ENCODE results near the gene GALNS. TPM values are rescaled to one million over a fixed set of nuclear protein-coding genes. Genes with fewer than 3 reads are reported as not detected.

Gene GALNS
- total and polyA plus RNA-seq, 2 of the 13 experiments (the other 11 are each of a cell fraction or from before 2014, with no cell fraction given) = 9.2 to 9.8 TPM

DNA sequence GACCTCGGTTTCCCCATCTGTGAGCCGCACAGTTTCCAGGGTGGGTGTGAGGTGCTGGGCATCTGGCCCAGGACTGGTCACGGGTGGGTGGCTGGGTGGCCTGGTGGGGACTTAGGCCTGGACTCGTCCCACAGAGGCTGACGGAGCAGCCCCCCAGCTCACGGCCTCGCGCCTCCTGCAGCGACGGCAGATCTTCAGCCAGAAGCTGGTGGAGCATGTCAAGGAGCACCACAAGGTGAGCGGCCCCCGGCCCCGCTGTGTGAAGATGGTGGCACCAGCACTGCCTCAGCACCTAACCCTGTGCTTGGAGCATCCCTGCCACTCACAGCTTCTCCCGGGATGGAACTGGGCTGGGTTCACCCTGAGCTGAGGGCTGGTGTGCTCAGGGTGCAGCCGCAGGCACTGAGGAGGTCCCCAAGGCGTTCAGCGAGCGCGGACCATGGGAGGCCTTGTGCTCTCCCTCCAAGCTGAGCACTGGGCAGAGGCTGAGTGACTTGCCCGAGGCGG is 50.8 kb downstream of the GALNS start (continued):
- 0 out of 2 replicates have a peak, but pooled peaks have one; percentile 14 for TF ChIP-seq KDM2A (CRISPR knock-in tag; IDR thresholded peaks at IDR 0.05; ENCODE audit: borderline replicate concordance, low read depth)
- no peak for TF ChIP-seq STAG1 (CRISPR knock-in tag; IDR thresholded peaks at IDR 0.05)
- peak; percentile 12; the same call in 1 of the 2 replicates for TF ChIP-seq AHR (CRISPR knock-in tag; IDR thresholded peaks at IDR 0.05)
- no peak for TF ChIP-seq CBX2 (IDR thresholded peaks at IDR 0.05; ENCODE audit: low read depth, low read length)
- TF ChIP-seq CBX2 (CRISPR knock-in tag; IDR thresholded peaks at IDR 0.05; ENCODE audit: low read depth) = no peak
- TF ChIP-seq, protein P1, sequence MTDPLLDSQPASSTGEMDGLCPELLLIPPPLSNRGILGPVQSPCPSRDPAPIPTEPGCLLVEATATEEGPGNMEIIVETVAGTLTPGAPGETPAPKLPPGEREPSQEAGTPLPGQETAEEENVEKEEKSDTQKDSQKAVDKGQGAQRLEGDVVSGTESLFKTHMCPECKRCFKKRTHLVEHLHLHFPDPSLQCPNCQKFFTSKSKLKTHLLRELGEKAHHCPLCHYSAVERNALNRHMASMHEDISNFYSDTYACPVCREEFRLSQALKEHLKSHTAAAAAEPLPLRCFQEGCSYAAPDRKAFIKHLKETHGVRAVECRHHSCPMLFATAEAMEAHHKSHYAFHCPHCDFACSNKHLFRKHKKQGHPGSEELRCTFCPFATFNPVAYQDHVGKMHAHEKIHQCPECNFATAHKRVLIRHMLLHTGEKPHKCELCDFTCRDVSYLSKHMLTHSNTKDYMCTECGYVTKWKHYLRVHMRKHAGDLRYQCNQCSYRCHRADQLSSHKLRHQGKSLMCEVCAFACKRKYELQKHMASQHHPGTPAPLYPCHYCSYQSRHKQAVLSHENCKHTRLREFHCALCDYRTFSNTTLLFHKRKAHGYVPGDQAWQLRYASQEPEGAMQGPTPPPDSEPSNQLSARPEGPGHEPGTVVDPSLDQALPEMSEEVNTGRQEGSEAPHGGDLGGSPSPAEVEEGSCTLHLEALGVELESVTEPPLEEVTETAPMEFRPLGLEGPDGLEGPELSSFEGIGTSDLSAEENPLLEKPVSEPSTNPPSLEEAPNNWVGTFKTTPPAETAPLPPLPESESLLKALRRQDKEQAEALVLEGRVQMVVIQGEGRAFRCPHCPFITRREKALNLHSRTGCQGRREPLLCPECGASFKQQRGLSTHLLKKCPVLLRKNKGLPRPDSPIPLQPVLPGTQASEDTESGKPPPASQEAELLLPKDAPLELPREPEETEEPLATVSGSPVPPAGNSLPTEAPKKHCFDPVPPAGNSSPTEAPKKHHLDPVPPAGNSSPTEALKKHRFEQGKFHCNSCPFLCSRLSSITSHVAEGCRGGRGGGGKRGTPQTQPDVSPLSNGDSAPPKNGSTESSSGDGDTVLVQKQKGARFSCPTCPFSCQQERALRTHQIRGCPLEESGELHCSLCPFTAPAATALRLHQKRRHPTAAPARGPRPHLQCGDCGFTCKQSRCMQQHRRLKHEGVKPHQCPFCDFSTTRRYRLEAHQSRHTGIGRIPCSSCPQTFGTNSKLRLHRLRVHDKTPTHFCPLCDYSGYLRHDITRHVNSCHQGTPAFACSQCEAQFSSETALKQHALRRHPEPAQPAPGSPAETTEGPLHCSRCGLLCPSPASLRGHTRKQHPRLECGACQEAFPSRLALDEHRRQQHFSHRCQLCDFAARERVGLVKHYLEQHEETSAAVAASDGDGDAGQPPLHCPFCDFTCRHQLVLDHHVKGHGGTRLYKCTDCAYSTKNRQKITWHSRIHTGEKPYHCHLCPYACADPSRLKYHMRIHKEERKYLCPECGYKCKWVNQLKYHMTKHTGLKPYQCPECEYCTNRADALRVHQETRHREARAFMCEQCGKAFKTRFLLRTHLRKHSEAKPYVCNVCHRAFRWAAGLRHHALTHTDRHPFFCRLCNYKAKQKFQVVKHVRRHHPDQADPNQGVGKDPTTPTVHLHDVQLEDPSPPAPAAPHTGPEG (CRISPR knock-in tag; IDR thresholded peaks at IDR 0.05) = no peak
- no peak for TF ChIP-seq ZNF337 (CRISPR knock-in tag; IDR thresholded peaks at IDR 0.05; ENCODE audit: borderline replicate concordance, low read depth)
- TF ChIP-seq HNRNPL (IDR thresholded peaks at IDR 0.05; ENCODE audit: low read depth, low read length) = peak; percentile 17; the same call in 1 of the 2 replicates
- TF ChIP-seq ZNF660 (CRISPR knock-in tag; IDR thresholded peaks at IDR 0.05; ENCODE audit: borderline replicate concordance, low read depth) = no peak
- TF ChIP-seq ZNF777 (CRISPR knock-in tag; IDR thresholded peaks at IDR 0.05) = no peak
- TF ChIP-seq NR2F1 (CRISPR knock-in tag; IDR thresholded peaks at IDR 0.05) = no peak
- TF ChIP-seq TEAD3 (CRISPR knock-in tag; optimal IDR thresholded peaks at IDR 0.05; ENCODE audit: borderline replicate concordance) = no peak
- no peak for TF ChIP-seq ESRRA (CRISPR knock-in tag; IDR thresholded peaks at IDR 0.05; ENCODE audit: low read depth)
- TF ChIP-seq, protein P2, sequence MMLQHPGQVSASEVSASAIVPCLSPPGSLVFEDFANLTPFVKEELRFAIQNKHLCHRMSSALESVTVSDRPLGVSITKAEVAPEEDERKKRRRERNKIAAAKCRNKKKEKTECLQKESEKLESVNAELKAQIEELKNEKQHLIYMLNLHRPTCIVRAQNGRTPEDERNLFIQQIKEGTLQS (CRISPR knock-in tag; IDR thresholded peaks at IDR 0.05) = no peak
- TF ChIP-seq ZNF737 (CRISPR knock-in tag; IDR thresholded peaks at IDR 0.05; ENCODE audit: borderline replicate concordance) = no peak
- no peak for TF ChIP-seq ZNF883 (CRISPR knock-in tag; IDR thresholded peaks at IDR 0.05; ENCODE audit: not compliant biosample characterization)
- TF ChIP-seq, protein P3, sequence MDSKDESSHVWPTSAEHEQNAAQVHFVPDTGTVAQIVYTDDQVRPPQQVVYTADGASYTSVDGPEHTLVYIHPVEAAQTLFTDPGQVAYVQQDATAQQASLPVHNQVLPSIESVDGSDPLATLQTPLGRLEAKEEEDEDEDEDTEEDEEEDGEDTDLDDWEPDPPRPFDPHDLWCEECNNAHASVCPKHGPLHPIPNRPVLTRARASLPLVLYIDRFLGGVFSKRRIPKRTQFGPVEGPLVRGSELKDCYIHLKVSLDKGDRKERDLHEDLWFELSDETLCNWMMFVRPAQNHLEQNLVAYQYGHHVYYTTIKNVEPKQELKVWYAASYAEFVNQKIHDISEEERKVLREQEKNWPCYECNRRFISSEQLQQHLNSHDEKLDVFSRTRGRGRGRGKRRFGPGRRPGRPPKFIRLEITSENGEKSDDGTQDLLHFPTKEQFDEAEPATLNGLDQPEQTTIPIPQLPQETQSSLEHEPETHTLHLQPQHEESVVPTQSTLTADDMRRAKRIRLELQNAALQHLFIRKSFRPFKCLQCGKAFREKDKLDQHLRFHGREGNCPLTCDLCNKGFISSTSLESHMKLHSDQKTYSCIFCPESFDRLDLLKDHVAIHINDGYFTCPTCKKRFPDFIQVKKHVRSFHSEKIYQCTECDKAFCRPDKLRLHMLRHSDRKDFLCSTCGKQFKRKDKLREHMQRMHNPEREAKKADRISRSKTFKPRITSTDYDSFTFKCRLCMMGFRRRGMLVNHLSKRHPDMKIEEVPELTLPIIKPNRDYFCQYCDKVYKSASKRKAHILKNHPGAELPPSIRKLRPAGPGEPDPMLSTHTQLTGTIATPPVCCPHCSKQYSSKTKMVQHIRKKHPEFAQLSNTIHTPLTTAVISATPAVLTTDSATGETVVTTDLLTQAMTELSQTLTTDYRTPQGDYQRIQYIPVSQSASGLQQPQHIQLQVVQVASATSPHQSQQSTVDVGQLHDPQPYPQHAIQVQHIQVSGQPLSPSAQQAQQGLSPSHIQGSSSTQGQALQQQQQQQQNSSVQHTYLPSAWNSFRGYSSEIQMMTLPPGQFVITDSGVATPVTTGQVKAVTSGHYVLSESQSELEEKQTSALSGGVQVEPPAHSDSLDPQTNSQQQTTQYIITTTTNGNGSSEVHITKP (CRISPR knock-in tag; IDR thresholded peaks at IDR 0.05; ENCODE audit: low read depth) = peak; percentile 19; the same call in 1 of the 2 replicates
- TF ChIP-seq, protein P4, sequence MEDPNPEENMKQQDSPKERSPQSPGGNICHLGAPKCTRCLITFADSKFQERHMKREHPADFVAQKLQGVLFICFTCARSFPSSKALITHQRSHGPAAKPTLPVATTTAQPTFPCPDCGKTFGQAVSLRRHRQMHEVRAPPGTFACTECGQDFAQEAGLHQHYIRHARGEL (CRISPR knock-in tag; IDR thresholded peaks at IDR 0.05) = no peak
- TF ChIP-seq ZKSCAN8 (CRISPR knock-in tag; IDR thresholded peaks at IDR 0.05; ENCODE audit: borderline replicate concordance) = no peak
- no peak for TF ChIP-seq ZNF253 (CRISPR knock-in tag; IDR thresholded peaks at IDR 0.05; ENCODE audit: borderline replicate concordance)
- TF ChIP-seq ZNF850 (CRISPR knock-in tag; conservative IDR thresholded peaks at IDR 0.05) = no peak
